ENCODE results near the gene NDOR1.
A peak's percentile ranks its signal among the peaks of the same experiment; 100 is the strongest.
"Not testable (repeated sequence)": the region's sequence is repeated elsewhere in the genome, so short reads cannot be mapped to it uniquely, and the experiment has no call there.

The NDOR1 gene

DNA sequence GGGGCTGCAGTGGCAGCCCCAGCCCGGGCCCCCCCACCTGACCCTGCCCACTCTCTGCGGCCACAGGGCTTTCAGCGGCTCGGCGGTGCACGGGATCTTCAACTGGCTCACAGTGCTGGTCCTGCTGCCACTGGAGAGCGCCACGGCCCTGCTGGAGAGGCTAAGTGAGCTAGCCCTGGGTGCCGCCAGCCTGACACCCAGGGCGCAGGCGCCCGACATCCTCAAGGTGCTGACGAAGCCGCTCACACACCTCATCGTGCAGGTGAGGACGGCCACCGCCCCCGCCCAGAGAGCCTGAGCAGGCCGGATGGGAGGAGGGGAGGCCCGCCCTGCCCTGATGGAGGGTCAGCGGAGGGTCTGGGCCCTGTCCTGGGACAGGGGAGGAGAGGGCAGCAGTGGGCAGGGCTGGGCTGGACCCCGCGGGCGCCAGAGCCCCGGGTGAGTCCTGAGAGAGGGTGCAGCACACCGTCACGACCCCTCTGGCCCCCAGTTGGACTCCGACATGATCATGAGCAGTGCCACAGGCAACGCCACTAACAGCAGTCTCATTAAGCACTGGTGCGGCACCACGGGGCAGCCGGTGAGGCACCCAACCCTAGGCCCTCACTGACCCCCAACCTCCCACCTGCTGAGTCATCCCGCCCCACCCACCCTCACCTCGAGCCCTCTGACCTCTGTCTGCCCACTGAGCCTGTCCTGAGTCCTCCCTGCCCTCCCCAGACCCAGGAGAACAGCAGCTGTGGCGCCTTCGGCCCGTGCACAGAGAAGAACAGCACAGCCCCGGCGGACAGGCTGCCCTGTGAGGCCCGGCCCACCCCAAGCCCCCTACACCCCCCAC is 27.9 kb downstream of the NDOR1 start:
- DNase-seq = no peak

DNA sequence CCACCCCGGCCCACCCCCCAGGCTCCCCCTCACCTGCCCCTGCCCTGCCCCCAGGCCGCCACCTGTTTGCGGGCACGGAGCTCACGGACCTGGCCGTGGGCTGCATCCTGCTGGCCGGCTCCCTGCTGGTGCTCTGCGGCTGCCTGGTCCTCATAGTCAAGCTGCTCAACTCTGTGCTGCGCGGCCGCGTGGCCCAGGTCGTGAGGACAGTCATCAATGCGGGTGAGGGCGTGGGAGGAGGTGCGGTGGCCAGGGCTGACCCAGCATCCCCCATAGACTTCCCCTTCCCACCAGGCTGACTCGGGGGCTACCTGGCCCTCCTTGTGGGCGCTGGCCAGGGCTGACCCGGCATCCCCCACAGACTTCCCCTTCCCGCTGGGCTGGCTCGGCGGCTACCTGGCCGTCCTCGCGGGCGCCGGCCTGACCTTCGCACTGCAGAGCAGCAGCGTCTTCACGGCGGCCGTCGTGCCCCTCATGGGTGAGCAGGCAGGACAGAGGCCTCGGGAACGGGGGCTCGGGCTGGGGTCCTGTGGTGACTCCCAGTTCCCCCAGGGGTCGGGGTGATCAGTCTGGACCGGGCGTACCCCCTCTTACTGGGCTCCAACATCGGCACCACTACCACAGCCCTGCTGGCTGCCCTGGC is 28.7 kb downstream of the NDOR1 start:
- DNase-seq = no peak

DNA sequence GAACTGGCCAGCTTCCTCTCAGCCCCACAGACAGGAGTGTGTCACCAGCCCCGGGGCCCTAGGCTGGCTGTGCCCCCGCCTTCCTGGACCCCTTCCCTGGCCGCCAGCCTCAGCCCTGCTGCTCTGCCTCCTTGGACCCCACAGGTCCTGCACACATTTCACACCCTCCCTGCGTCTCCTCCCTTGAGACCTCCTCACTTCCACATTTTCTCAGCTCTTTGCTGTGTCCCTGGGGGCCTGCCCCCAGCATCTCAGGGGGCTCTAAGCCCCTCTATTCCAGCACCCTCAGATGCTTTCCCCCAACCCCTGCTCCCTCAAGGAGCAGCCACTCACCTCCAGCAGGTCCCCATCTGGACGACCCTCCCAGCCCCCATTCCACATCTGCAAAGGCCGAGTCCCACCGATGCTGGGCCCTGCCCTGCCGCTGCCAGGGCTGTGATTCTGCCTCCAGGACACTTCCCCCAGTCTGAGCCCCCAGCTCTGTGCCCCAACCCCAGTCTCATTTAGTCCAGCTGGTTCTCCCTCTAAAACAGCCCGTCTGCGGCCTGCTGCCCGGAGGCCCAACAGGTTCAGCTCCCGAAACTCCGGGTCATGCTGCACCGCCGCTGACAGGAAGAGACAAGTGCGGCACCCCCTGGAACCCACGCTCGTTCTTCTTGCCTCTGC is 29.4 kb downstream of the NDOR1 start:
- no peak for DNase-seq

DNA sequence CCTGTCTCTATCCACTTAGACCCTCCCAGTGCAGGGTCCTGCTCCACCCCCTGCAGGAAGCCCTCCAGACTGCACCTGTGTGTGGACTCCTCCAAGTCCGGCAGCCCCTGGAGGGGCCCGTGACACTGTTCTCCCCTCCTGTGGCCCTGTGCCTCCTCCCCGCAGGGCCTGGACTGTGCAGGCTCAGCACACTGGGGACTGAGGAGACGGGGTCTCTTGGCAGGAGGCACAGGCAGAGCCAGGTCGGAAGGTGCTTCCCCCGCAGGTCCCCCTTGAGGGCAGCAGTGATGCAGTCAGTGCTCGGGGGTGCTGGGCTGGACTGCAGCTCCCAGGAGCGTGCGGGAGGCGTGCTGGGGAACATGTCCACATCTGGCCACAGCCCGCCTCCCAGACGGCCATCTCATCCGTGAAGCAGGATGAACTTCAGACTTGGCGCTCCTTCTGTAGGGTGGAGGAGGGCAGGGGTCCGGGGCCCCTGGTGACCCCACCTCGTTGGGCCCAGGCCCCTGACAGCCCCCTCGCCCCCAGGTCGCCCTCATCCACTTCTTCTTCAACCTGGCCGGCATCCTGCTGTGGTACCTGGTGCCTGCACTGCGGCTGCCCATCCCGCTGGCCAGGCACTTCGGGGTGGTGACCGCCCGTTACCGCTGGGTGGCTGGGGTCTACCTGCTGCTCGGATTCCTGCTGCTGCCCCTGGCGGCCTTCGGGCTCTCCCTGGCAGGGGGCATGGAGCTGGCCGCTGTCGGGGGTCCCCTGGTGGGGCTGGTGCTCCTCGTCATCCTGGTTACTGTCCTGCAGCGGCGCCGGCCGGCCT is 30.1 kb downstream of the NDOR1 start:
- DNase-seq = no peak

DNA sequence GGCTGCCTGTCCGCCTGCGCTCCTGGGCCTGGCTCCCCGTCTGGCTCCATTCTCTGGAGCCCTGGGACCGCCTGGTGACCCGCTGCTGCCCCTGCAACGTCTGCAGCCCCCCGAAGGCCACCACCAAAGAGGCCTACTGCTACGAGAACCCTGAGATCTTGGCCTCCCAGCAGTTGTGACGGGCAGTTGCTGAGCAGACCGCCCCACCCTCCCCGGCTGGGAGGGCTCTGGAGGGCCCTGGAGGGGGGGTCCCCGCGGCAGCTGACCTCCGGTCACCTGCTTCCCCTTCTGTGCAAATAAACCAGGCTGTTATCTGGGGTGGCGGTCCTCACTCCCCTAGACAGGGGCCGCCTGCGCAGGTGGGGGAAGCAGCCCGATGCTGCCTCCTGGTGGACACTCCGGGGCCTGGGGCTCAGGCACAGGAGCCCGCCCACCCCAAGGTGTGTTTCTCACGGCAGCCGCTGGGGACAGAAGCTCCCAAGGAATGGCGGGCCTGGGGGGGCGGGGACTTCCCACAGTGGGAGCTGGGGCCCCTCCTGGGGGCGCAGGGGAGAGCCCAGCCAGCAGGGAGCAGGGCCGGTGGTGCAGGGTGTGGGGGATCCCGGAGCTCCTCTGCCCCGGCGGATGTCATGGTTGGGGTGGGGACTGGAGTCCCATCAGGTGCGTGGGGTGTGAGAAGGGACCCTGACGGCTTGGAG is 30.9 kb downstream of the NDOR1 start:
- DNase-seq = peak; percentile 89 to 94 (median 90)

DNA sequence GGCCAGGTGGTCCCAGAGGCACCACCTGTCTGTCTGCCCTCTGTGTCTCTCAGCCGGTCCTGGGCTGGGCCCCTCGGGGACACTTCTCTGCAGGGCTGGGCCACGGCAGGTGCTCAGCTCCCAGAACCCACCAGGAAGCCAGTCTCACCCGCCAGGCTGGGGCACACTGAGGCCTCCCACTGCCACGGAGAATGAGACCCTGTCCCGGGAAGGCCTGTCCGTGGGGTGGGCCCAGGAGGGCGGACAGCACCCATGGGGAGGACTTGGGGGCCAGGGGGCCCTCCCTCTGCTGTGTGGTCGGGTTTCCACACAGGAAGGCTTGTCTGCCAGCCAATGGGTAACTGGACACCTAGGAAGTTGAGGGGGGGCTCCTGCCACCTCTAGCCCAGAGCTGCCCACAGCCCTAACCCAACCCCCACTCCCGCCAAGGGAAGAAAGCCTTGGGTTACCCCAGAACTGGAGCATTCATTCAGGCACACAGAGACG is 31.5 kb downstream of the NDOR1 start:
- no peak for DNase-seq

DNA sequence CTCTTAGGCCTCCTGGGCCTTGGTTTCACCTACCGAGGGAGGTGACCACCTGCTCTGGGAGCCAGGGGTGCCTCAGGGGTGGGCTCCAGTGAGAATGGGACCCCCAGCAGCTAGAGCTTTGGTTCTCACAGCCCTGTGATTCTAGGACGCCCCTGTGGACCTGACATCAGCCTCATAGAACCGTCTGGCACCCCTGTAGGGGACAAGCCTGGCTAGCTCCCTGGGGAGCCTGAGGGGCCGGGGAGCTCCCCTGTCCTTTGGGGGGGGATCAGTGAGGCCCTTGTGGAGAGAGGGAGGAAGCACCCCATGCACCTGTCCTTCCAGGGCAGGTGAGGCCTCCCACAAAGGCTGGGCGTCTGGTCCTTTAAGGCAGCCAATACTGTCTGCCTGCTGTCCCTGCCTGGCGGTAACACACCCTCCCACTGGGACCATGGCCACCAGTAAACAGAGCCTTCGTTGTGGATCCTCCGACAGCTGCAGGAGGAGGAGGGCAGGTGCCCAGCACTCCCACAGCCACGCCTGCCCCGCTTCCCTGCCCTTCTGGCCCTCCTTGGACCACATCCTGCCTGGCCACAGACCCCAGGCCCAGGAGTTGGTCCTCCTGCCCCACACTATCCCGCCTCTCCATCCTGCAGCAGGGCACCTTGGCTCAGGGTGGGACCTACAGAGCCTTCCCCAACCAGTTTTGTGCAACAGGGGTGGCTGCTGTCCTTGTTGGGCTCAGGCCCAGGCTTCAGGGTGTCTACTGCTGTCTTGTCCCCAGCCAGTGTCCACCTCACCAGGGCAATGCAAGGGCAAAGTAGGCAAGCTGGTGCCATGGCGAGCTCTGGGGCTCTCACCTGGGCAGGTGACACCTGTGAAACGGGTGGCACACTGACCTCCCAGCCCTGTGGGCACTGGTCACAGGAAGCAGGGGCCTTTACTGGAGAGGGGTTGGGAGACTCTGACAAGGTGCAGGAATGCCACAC is 32.5 kb downstream of the NDOR1 start:
- DNase-seq = no peak

DNA sequence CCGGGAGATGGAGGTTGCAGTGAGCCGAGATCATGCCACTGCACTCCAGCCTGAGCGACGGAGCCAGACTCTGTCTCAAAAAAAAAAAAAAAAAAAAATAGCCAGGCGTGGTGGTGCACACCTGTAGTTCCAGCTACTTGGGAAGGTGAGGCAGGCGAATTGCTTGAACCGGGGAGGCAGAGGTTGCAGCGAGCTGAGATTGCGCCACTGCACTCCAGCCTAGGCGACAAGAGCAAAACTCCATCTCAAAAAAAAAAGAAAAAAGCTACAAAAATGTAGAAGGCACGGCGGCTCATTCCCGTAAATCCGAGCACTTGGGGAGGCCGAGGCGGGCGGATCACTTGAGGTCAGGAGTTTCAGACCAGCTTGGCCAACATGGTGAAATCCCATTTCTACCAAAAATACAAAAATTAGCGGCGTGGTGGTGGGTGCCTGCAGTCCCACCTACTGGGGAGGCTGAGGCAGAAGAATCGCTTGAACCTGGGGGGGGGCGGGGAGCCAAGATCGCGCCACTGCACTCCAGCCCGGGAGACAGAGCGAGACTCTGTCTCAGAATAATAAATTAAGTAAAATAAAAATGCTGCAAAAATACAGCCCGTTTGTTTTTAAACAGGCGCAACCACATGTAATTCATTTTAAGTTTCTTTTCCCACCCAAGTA is 34.2 kb downstream of the NDOR1 start:
- not testable (repeated sequence) for DNase-seq

DNA sequence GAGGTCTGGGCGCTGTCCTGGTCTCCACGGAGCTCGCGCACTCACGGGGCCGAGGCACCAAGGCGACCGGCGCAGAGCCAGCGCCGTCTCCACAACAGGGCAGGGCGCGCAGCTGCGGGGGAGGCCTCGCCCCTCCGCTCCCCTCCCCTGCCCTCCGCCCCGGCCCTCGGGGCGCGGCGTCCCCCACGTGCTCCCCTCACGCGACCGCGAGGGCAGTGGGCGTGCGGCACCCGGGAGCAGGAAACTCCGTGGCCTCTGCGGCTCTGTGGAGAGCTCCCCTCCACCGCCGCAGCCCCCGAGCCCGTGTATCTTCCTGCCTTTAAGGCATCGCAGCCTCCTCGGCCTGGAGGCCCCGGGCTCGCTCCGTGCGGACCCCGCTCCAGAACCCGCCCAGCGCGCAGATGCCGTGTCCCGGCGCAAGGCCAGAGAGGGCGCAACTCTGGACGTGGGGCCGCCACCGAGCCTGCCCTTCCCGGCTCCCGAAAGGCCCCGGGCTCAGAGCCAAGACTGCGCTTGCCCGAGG is 34.9 kb downstream of the NDOR1 start:
- peak; percentile 86 to 95 (median 91) for DNase-seq

DNA sequence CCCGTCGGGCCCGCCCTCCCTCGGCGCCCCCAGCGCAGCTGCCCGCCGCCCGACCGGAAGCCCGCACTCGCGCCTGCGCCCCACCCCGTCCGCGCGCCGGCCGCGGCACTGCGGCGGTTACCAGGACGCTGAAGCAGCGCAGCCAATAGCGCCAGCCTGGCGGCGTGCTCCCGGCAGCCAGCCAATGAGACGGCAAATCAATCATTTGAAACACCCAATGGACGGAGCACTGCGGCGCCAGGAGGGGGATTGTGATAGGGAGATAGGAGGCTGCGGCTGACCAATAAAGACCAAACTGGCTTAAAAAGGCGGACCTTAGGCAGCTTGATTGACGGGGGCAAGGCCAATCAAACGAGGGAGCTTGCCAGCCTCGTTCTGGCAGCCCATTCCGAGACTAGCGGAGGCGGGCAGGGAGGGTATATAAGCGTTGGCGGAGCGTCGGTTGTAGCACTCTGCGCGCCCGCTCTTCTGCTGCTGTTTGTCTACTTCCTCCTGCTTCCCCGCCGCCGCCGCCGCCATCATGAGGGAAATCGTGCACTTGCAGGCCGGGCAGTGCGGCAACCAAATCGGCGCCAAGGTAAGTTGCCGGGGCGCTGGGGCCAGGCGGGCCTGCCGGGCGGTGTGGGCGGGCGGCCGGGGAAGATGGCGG is 35.5 kb downstream of the NDOR1 start, which contains the start of gene TUBB4B:
Gene TUBB4B (plus strand): TSS at position 447 of the 649 bp plus-strand sequence. CDS start 74 bp downstream, at position 521.
- peak; percentile 99 to 100 (median 99) for DNase-seq

DNA sequence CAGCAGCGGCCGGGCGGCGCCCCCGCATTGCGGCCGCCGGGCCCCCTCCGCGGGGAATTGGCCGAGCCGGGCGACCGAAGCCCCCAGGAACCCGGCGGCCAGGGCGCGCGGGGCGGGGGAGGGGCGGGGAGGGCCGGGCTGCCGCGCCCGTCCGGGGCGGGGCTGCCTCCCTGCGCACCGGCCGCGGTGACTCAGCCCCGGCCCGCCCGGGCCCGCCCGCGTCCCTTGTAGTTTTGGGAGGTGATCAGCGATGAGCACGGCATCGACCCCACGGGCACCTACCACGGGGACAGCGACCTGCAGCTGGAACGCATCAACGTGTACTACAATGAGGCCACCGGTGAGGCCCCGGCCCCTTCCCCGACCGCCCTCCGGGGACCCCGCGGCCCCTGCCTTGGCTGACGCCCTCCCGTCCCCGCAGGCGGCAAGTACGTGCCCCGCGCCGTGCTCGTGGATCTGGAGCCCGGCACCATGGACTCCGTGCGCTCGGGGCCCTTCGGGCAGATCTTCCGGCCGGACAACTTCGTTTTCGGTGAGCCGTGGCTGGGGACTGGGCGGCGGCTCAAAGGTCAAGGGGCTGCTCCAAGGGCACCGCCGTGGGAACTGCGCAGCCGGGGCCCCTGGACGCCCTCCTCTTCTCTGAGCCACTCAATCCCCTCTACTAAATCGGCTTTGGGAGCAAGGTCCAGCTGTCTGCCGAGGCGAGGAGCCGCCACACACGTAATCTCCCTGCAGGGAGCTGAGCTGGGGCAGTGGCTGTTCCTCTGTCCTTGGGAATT is 36.2 kb downstream of the NDOR1 start:
- DNase-seq = peak; percentile 69 to 88 (median 78)

DNA sequence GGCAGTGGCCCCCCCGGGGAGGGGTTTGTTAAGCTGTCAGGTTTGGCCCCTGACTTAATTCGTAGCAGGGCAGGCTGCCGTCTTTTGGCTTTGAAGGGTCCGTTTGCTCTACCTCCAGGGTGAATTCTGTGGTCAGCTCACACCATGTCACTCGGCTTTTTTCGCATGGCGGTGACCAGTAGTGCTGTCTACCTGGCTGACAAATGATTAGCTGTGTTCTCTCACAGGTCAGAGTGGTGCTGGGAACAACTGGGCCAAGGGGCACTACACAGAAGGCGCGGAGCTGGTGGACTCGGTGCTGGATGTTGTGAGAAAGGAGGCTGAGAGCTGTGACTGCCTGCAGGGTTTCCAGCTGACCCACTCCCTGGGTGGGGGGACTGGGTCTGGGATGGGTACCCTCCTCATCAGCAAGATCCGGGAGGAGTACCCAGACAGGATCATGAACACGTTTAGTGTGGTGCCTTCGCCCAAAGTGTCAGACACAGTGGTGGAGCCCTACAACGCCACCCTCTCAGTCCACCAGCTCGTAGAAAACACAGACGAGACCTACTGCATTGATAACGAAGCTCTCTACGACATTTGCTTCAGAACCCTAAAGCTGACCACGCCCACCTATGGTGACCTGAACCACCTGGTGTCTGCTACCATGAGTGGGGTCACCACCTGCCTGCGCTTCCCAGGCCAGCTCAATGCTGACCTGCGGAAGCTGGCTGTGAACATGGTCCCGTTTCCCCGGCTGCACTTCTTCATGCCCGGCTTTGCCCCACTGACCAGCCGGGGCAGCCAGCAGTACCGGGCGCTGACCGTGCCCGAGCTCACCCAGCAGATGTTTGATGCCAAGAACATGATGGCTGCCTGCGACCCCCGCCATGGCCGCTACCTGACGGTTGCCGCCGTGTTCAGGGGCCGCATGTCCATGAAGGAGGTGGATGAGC is 37.0 kb downstream of the NDOR1 start:
- DNase-seq = no peak

DNA sequence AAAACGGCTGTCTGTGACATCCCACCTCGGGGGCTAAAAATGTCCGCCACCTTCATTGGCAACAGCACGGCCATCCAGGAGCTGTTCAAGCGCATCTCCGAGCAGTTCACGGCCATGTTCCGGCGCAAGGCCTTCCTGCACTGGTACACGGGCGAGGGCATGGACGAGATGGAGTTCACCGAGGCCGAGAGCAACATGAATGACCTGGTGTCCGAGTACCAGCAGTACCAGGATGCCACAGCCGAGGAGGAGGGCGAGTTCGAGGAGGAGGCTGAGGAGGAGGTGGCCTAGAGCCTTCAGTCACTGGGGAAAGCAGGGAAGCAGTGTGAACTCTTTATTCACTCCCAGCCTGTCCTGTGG is 37.7 kb downstream of the NDOR1 start:
- not testable (repeated sequence) for DNase-seq

DNA sequence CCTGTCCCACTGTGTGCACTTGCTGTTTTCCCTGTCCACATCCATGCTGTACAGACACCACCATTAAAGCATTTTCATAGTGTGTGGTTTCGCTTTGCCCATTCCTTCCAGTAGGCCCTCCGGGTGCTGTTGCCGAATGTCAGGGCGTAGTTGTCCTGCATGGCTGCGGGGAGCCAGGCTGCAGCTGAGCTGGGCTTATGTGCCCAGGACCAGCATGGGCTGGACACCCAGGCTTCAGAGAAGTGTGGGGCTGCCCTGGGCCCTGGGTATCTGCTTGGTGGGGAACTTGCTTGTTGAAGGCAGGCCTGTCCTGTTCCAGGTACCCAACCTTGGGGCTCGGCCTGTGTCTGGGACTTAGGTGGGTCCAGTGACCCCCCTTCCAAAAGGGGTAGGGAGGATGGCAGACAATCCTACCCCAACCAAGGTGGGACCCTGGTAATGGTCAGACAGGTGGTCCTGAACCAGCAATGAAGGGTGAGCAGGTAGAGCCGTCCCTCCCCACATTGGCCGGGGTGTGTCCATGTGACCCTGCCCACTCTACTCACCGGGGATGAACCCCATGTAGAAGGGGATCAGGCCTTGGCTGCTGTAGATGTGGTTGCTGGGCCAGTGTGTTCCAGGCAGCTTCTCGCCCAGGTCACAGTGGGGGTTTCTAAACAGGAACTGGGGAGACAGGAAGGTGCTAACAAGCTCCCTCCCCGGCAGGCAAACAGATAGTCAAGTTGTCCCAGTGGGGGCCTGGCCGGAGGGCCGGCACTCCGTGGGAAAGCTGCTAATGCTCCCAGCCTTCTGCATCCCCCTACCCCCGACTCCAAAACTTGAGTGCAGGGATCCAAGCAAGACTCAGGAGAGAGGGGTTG is 38.4 kb downstream of the NDOR1 start:
- peak in 1 of 4 experiments; percentile 16 for DNase-seq

DNA sequence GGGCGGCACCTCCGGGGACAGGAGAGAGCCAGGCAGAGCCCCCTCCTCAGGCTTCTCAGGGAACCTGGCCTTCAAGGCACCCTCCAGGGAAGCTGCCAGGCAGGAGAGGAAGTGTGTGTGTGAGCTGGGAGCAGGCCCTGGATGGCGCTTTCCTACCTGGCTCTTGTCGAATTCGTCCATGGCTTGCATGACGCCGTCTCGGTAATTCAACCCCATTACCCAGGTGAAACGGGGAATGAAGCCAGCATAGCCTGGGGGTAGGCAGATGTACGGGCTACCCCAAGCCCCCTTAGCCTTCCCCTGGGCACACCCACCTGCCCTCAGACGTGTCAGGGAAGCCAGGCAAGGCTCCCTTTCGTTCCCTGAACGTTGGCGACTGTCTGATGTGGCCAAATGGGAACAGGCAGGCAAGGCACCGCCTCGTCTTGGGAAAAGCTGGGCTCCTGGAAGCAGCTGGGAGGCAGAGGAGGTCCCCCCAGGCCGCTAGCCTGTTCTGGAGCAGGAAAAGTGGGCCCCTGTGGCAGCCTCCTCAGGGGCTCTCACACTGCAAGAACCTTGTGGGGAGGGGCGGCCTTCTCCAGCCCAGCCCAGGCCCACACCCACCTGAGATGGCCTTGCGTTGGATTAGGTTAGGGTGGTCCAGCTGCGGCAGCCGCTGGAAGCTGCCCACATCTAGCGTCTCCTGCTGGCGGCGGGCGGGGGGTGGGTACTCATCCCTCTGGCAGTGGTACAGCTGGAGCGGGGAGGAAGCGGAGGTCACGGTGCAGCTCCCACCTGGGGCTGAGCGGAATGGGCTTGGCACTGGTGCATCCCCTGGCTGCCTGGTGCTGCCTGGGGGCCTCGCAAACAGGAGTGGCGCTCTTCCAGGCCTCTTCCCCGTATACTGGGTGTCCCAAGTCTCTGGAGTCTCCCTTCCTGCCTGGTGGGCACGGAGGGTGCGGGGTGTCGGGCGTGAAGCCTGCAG is 39.3 kb downstream of the NDOR1 start:
- no peak for DNase-seq

All from suppressor macrophage (primary cell).